HG03520 (cell line): ENCODE results near the gene WDFY1.

ENCODE experiments used
- ATAC-seq: cut with Tn5 transposase; IDR thresholded peaks from one replicate; pipeline ENCODE4 v1.9.1; 2021; ENCODE audit warnings: mild to moderate bottlenecking, moderate library complexity; ENCODE audit not compliant: unreplicated experiment

The WDFY1 gene

GRCh38 chr2:223930103-223930976 is 14.8 kb downstream of the WDFY1 start:
- ATAC-seq = no peak

GRCh38 chr2:223929571-223930102 is 15.5 kb downstream of the WDFY1 start:
- no peak for ATAC-seq

GRCh38 chr2:223928113-223929006 is 16.8 kb downstream of the WDFY1 start:
- no peak for ATAC-seq

DNA sequence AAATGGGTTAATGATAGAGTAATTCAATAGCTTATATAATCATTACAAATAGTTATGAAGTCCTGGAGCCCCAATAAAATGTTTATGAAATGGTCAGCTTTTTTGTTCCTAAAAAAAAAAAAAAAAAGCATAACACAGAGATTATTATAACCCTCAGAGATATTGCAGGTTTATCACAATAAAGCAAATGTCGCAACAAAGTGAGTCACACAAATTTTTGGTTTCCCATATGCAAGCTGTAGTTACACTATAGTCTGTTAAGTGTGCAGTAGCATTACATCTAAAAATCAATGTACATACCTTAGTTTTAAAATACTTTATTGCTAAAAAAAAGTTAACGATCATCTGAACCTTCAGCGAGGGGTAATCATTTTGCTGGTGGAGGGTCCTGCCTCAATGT is 20.0 kb downstream of the WDFY1 start:
- no peak for ATAC-seq

DNA sequence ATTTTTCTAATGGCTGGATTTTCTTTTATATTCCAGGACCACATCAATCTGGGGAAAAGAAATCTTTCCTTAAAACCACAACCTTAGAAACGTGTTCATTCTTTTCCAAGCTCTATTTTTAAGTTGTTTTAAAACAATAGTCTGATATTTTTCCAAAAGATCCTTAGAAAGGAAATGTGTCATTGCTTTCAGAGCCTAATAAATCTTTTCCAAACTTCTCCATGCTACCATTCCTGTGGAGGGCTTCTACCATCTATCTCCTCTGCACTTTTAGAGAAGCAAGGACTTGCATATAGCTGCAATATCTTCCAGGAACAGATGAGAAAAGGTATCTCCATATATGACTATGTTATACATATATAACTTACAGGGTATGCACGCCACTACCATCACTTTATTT is 21.2 kb downstream of the WDFY1 start:
- no peak for ATAC-seq

- ATAC-seq = no peak
Observed at GRCh38 chr2:223922308-223922707, 22.8 kb downstream of the WDFY1 start.

DNA sequence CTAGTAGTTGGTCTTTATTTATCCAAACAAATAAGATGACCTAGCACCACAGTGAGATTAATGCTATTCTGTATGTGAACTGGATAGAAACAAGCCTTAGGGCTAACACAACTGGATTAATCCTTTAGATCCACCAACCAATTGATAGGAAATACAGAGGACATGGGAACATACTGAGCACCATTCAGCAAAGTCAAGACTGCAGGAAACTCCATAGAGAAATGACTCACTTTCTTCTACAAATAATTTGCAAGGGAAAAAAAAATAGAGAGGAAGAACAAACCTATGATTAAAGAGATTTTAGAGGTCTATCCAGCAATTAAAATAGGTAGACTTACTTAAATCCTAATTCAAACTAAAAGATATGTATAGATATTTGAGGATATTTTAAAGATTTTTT is 23.9 kb downstream of the WDFY1 start:
- no peak for ATAC-seq

DNA sequence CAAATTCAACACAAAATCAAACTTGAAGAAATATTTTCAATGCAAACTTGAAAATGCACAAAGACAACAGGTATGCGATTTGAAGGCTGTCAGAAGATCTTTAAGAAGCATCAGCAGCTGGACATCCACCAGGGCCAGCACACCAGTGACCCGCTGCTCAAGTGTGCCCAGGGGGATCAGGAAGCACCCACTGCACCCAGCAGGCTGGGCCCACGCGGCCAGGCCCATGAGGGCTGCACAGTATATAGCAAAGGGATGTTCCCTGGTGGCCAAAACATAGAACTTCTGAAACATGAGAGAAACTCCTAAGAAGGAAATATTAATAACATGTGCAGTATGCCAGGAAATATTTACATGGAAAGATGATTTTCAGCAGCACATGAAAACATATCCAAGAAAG is 25.0 kb downstream of the WDFY1 start:
- no peak for ATAC-seq

GRCh38 chr2:223918671-223919134 is 26.4 kb downstream of the WDFY1 start:
- ATAC-seq = no peak

DNA sequence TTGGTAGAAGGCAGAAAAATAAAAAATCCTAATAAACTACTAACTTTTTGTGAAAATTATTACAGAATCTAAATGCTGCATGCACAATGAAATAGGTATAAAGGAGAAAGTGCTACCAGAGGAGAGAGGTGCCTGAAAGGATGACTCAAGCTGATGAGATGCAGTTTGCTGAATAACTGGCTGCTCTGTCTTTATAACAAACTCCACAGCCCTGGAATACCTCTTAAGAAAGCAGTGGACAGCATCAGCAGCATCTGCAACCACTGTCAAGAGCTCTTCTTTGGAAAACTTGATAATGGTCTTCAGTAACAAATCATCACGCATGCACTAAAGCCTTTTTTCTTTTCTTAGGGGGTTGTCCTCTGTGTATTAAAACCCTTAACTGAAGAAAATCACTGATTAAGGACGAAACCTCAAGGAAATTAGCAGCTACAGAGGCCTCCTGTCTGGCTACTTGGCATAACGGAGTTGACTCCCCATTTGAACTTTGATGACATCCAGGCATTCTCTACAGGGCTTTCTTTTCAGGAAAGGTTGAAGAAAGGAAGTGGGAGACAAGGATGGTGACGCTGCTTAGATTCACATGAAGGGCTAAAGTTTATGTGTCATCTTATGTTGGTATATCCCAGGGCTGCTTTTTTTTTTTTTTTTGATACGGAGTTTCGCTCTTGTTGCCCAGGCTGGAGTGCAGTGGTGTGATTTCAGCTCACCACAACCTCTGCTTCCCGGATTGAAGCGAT is 28.8 kb downstream of the WDFY1 start:
- no peak for ATAC-seq

- ATAC-seq = no peak
Observed at GRCh38 chr2:223915071-223915470, 30.1 kb downstream of the WDFY1 start.

GRCh38 chr2:223914324-223914723 is 30.8 kb downstream of the WDFY1 start:
- no peak for ATAC-seq

- no peak for ATAC-seq
Observed at GRCh38 chr2:223909001-223909741, 36.0 kb downstream of the WDFY1 start.

DNA sequence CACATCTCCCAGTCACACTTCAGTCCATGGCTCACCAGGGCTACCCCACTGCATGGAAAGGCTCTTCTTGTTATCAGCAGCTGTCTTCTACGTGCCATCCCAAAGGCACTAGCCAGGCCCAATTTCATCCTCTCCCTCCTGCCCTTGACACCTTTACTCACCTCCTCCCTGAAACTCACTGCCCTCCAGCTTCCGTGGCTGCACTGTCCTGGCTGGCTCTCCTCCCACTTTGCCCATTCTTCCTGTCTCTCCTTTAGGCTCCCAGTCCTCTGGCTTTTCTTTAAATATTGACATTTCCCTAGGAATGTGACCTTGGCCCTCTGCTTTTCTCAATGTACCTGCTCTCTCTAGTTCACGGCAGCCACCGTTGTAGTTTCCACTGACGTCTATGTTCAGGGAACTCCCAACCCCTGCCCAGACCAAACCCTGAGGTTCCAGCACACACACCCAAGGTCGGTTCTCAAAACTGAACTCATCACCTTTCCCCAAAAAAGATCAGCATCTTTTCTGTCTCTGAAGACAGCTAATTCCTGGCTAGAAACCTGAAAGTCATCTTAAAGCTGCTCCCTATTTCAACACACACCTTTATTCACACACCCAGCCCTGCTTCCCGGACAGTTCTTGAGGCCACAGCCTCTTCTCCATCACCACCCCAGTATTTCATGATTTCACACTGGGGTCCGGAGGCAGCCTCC is 36.7 kb downstream of the WDFY1 start:
- no peak for ATAC-seq

DNA sequence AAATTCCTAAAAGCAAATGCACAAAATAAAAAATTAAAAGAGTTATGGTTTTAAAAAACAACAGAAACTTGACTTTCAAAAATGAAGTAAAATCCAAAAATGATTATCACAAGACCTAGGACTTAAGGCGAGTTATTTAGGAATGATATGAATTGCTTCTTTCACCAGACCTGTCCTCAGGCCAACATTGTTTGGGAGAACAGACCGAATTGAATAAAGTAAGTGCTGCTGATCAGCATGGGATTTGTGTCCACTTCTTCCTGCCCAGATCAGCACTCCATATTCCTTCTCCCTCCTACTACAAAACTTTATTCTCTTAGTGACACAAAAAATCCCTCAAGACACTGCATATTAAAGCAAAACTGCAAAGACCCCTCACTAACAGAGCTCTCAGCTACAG is 39.1 kb downstream of the WDFY1 start:
- no peak for ATAC-seq

- ATAC-seq = no peak
Observed at GRCh38 chr2:223901854-223902253, 43.3 kb downstream of the WDFY1 start.

DNA sequence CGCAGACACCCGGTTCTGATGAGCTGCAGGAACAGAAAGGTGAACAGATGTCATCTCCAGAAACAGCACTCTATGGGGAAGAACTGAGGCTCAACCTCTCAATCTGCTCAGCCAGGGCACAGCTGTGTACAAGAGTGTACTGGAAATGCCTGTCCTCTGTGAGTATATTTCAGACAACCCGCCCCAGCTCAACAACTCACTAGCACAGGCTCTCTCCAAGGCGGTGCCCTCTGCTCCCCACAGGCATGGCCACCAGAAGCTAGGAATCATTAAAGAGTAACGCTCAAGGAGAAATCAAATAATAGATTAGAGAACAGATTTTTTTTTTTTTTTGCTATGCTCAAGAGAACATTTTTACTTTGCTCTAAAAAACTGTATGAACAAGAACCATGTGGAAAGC is 43.8 kb downstream of the WDFY1 start:
- no peak for ATAC-seq

- ATAC-seq = no peak
Observed at GRCh38 chr2:223900531-223900930, 44.6 kb downstream of the WDFY1 start.

DNA sequence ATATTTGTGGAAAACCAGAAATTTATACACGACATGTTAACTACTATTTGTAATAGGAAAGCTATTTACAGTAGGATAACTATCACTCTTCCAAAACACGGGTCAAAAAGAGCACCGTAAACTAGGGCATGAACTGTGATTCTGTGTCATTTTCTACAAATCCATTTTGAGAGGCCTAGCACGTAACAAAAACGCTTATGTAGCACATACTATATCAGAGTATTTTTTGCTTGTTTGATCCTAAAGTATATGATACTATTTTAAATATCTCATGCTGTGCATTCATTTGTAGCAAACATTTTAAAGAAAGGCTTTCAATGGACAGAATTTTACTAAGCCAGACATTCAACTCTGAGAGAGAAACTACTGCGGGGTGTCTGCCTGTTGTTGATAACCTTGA is 45.1 kb downstream of the WDFY1 start:
- no peak for ATAC-seq
